ENCODE results near the gene TMEM107.
A peak's percentile ranks its signal among the peaks of the same experiment; 100 is the strongest.
"Not testable (repeated sequence)": the region's sequence is repeated elsewhere in the genome, so short reads cannot be mapped to it uniquely, and the experiment has no call there.

Gene TMEM107

DNA sequence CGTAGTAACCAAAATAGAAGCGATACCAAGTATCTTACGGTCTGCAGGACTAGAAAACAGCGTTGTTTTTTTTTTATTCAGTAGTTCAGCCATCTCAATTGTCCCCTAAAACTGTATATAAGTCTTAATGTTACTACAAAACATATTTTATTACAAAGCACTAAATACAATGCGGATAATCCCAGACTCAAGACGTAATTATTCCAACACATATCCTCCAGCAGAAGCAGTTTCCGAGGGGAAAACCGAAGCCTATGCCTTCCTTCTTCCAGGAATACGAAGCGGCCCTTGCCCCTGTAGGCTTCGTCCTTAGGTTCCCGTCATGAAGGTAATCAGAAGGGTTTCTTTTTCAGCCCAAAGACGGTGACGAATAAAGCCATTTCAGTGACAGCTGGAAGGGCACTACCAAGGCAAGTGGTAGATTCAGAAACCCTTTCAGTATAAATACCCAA is 2.3 kb downstream of the TMEM107 start:
- TF ChIP-seq, protein P1, sequence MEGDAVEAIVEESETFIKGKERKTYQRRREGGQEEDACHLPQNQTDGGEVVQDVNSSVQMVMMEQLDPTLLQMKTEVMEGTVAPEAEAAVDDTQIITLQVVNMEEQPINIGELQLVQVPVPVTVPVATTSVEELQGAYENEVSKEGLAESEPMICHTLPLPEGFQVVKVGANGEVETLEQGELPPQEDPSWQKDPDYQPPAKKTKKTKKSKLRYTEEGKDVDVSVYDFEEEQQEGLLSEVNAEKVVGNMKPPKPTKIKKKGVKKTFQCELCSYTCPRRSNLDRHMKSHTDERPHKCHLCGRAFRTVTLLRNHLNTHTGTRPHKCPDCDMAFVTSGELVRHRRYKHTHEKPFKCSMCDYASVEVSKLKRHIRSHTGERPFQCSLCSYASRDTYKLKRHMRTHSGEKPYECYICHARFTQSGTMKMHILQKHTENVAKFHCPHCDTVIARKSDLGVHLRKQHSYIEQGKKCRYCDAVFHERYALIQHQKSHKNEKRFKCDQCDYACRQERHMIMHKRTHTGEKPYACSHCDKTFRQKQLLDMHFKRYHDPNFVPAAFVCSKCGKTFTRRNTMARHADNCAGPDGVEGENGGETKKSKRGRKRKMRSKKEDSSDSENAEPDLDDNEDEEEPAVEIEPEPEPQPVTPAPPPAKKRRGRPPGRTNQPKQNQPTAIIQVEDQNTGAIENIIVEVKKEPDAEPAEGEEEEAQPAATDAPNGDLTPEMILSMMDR (IDR thresholded peaks at IDR 0.05; ENCODE audit: low read depth, low read length): no peak
- peak overlapping the region; percentile 62 for H3K4me3 ChIP-seq (ENCODE audit: low read depth, low read length)

DNA sequence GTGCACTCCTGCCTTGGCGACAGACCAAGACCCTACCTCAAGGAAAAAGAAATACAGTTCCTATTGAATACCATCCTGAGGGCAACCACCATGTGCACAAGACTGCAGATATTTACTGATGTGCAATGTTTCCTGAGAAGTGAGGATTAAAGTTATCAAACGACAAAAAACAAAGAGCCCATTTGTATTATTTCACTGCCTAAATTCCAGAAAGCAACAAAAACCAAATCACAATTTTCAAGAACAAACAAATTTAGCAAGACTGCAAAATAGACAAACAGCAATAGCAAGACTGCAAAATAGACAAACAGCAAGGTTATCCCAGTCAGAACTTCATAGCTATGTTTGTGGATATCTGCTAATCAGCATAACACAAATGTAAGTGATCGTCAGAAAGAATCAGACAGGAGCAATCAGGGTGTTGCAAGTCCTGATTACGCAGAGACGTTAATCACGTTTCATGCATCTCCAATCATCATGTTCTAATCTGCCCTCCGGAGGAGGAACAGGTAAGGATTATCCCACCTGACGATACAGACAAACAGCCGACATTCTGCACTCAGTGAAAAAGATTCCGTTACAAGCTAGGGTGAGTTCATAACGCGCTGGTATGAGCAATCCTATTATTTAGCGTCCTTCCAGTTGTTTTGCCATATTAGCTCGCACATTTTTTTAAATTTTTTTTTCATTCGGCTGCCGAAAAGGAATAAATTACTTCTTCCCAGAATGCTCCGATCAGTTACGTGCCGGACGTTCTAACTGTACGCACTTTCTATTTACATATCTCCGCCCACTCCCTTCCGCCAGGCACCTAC is 2.9 kb downstream of the TMEM107 start:
- TF ChIP-seq, protein P1 (IDR thresholded peaks at IDR 0.05; ENCODE audit: low read depth, low read length): no peak
- peak overlapping the region; percentile 62 for H3K4me3 ChIP-seq (ENCODE audit: low read depth, low read length)

- H3K4me3 ChIP-seq (ENCODE audit: low read depth, low read length): not testable (repeated sequence)
These were observed 6.0 kb downstream of the TMEM107 start for GRCh38 chr17:8170186-8170585.

GRCh38 chr17:8167526-8167925 is 8.7 kb downstream of the TMEM107 start:
- no peak overlapping the region for H3K4me3 ChIP-seq (ENCODE audit: low read depth, low read length)
- TF ChIP-seq, protein P1 (IDR thresholded peaks at IDR 0.05; ENCODE audit: low read depth, low read length): no peak

GRCh38 chr17:8166731-8167130 is 9.4 kb downstream of the TMEM107 start:
- no peak overlapping the region for H3K4me3 ChIP-seq (ENCODE audit: low read depth, low read length)
- TF ChIP-seq, protein P1 (IDR thresholded peaks at IDR 0.05; ENCODE audit: low read depth, low read length): no peak

- H3K4me3 ChIP-seq (ENCODE audit: low read depth, low read length): no peak overlapping the region
- TF ChIP-seq, protein P1 (IDR thresholded peaks at IDR 0.05; ENCODE audit: low read depth, low read length): no peak
These were observed 11.4 kb downstream of the TMEM107 start for GRCh38 chr17:8164815-8165131.

DNA sequence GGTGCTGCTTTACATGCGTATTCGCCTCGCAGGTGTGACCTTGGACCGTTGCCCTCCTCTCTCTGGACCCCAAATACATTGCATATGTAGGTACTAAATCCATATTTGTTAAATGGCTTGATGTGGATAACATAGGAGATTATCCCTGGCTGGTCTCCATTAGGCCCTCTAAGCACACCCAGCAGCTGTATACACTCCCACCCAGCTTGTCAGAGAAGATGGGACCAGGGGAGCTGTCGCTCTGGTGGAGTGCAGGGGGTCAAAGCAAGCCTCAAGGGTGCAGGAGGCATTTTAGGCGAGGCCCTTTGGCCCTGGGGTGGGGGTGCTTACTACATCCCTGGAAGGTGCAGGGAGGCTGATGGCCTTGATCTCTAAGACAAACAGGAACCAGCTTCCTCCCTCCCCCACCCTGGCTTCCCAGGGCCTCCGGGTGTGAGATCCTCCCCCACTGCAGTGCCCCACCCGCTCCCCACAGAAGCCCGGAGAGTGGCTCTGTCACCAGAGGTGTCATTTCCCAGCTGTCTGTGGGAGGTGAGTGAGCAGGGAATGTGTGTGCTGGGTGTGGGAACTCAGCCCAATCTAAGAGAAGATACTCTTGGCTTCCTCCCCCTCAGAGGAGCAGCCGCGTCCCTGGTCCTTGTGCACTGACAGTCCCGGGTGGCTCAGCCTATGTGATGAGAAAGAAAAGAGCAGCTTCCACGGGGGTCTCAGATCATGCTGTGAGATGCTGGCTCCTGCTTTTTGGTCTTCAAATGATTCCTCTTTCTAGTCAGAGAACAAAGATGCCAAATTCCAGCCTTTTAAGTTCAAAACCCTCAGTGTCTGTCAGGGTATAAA is 12.0 kb downstream of the TMEM107 start:
- TF ChIP-seq, protein P1 (IDR thresholded peaks at IDR 0.05; ENCODE audit: low read depth, low read length): no peak
- no peak overlapping the region for H3K4me3 ChIP-seq (ENCODE audit: low read depth, low read length)

All from WI38 (cell line).